ENCODE results near the gene GMDS. TPM values are rescaled to one million over a fixed set of nuclear protein-coding genes. Genes with fewer than 3 reads are reported as not detected.

GMDS gene
- total and polyA plus RNA-seq, 2 donors (not counting 1 experiment from before 2014, with no cell fraction given) = 12.7 to 34.5 TPM

DNA sequence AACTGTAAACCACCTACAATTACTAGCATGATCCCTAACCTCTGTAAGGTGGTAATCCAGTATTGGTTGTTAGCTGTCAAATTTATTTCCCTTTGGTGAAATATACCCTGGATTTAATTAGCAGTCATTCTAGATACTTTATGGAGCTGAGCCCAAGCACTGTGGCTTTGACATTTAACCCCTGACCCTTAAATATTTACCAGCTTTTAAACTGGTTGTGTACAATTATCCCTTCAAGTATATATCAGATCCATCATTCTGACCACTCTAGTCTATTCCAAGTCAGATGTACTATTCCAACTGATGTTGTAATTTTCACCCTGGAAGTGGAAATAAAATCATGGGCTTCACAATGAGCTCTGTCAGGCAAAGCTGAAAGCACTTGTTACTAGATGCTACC lies 406.0 kb downstream of the GMDS start:
- no peaks in the 10 kb centered on the region for H4K20me1 ChIP-seq (ENCODE audit: control insufficient read depth, extremely low read depth, insufficient read depth, low read length)
- H3K4me1 ChIP-seq (ENCODE audit: control insufficient read depth, extremely low read depth, insufficient read depth, low read length) = no peaks in the 10 kb centered on the region
- DNase-seq (ENCODE audit: low read depth in 2 of 2) = no peak
- H3K27ac ChIP-seq (ENCODE audit: insufficient read depth, low read length) = no peak overlapping the region
- H2AFZ ChIP-seq (ENCODE audit: low read length) = no peak overlapping the region
- H3K4me2 ChIP-seq (ENCODE audit: extremely low read depth, insufficient read depth, low read length) = no peak overlapping the region
- no peaks in the 10 kb centered on the region for H3K36me3 ChIP-seq (ENCODE audit: control insufficient read depth, insufficient read depth, low read length)
- H3K27me3 ChIP-seq (ENCODE audit: control insufficient read depth, insufficient read depth, low read length) = no peaks in the 10 kb centered on the region
- H3K79me2 ChIP-seq (ENCODE audit: control insufficient read depth, insufficient read depth, low read length) = no peaks in the 10 kb centered on the region
- H3K9ac ChIP-seq (ENCODE audit: insufficient read depth, low read length) = no peak overlapping the region
- no peak overlapping the region for H3K4me3 ChIP-seq (replicated peaks in 1 of 4; ENCODE audit: control extremely low read depth in 1 of 4, insufficient read depth in 1 of 4, low read depth in 3 of 4, low read length in 4 of 4)
- TF ChIP-seq, protein P1, sequence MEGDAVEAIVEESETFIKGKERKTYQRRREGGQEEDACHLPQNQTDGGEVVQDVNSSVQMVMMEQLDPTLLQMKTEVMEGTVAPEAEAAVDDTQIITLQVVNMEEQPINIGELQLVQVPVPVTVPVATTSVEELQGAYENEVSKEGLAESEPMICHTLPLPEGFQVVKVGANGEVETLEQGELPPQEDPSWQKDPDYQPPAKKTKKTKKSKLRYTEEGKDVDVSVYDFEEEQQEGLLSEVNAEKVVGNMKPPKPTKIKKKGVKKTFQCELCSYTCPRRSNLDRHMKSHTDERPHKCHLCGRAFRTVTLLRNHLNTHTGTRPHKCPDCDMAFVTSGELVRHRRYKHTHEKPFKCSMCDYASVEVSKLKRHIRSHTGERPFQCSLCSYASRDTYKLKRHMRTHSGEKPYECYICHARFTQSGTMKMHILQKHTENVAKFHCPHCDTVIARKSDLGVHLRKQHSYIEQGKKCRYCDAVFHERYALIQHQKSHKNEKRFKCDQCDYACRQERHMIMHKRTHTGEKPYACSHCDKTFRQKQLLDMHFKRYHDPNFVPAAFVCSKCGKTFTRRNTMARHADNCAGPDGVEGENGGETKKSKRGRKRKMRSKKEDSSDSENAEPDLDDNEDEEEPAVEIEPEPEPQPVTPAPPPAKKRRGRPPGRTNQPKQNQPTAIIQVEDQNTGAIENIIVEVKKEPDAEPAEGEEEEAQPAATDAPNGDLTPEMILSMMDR (conservative IDR thresholded peaks at IDR 0.05 in 1 of 2, IDR thresholded peaks at IDR 0.05 in 1 of 2; ENCODE audit: low read depth in 1 of 2, low read length in 2 of 2) = no peak
- TF ChIP-seq EZH2 (IDR thresholded peaks at IDR 0.05; ENCODE audit: low read length, missing control alignments) = no peak
- no peaks in the 10 kb centered on the region for H3K9me3 ChIP-seq (ENCODE audit: control insufficient read depth, insufficient read depth, low read depth, low read length)

DNA sequence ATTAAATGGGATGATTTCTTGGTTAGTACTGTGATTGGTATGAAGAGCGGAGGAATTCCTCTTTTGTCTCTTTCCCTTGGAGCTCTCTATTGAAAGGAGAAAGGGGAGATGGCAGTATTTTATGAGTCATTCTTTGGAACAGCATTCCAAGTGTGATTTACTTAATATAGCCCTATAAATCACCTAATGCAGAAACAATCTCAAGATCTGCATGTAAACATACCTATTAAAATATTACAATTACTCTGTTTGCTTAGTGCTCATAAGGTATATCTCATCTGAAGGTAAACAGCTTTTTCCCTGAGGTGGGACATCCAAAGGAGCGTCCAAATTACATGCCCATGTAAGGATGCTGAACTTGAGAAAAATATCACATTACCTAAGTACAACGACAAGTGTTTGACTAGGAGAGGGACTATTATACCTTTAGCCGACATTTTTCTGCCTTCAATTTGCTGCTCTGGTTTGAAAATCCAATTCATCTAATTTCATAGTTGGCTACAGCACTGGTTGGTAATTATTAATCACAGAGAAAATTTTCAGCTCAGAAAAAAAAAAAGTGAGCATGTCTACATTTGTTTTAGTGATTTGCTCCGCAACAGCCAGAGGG lies 406.7 kb downstream of the GMDS start:
- H3K27ac ChIP-seq (ENCODE audit: insufficient read depth, low read length) = no peak overlapping the region
- H3K79me2 ChIP-seq (ENCODE audit: control insufficient read depth, insufficient read depth, low read length) = no peaks in the 10 kb centered on the region
- H3K4me1 ChIP-seq (ENCODE audit: control insufficient read depth, extremely low read depth, insufficient read depth, low read length) = no peaks in the 10 kb centered on the region
- TF ChIP-seq, protein P1 (conservative IDR thresholded peaks at IDR 0.05 in 1 of 2, IDR thresholded peaks at IDR 0.05 in 1 of 2; ENCODE audit: low read depth in 1 of 2, low read length in 2 of 2) = no peak
- no peak for TF ChIP-seq EZH2 (IDR thresholded peaks at IDR 0.05; ENCODE audit: low read length, missing control alignments)
- H3K27me3 ChIP-seq (ENCODE audit: control insufficient read depth, insufficient read depth, low read length) = no peaks in the 10 kb centered on the region
- no peaks in the 10 kb centered on the region for H3K36me3 ChIP-seq (ENCODE audit: control insufficient read depth, insufficient read depth, low read length)
- no peaks in the 10 kb centered on the region for H4K20me1 ChIP-seq (ENCODE audit: control insufficient read depth, extremely low read depth, insufficient read depth, low read length)
- DNase-seq (ENCODE audit: low read depth in 2 of 2) = peak in 1 of 2 donors; percentile 79
- no peaks in the 10 kb centered on the region for H3K9me3 ChIP-seq (ENCODE audit: control insufficient read depth, insufficient read depth, low read depth, low read length)
- H3K4me2 ChIP-seq (ENCODE audit: extremely low read depth, insufficient read depth, low read length) = no peak overlapping the region
- no peak overlapping the region for H2AFZ ChIP-seq (ENCODE audit: low read length)
- no peak overlapping the region for H3K9ac ChIP-seq (ENCODE audit: insufficient read depth, low read length)
- H3K4me3 ChIP-seq (replicated peaks in 1 of 4; ENCODE audit: control extremely low read depth in 1 of 4, insufficient read depth in 1 of 4, low read depth in 3 of 4, low read length in 4 of 4) = no peak overlapping the region

DNA sequence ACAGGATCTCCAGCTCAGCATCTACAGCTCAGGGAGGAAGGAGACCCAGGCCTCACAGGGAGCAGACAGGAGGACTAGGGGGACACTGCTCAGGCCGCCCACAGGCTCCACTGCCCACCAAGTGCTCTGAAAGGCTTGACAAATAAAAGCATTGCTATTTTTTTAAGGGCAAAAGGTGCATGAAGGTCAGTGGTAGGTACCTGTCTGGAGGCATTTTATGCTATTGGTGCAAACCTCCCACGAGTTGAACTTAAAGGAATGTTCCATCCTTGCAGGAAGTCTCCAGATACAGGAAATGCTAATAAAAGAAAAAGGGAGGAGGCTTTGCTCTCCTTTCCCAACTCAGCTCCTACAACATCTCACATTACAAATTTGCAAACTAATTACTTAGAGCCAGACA lies 407.6 kb downstream of the GMDS start:
- TF ChIP-seq, protein P1 (conservative IDR thresholded peaks at IDR 0.05 in 1 of 2, IDR thresholded peaks at IDR 0.05 in 1 of 2; ENCODE audit: low read depth in 1 of 2, low read length in 2 of 2) = no peak
- no peak for TF ChIP-seq EZH2 (IDR thresholded peaks at IDR 0.05; ENCODE audit: low read length, missing control alignments)
- no peaks in the 10 kb centered on the region for H3K9me3 ChIP-seq (ENCODE audit: control insufficient read depth, insufficient read depth, low read depth, low read length)
- no peak overlapping the region for H3K4me2 ChIP-seq (ENCODE audit: extremely low read depth, insufficient read depth, low read length)
- no peaks in the 10 kb centered on the region for H3K27me3 ChIP-seq (ENCODE audit: control insufficient read depth, insufficient read depth, low read length)
- no peak overlapping the region for H3K27ac ChIP-seq (ENCODE audit: insufficient read depth, low read length)
- DNase-seq (ENCODE audit: low read depth in 2 of 2) = no peak
- no peaks in the 10 kb centered on the region for H3K79me2 ChIP-seq (ENCODE audit: control insufficient read depth, insufficient read depth, low read length)
- no peaks in the 10 kb centered on the region for H3K4me1 ChIP-seq (ENCODE audit: control insufficient read depth, extremely low read depth, insufficient read depth, low read length)
- no peaks in the 10 kb centered on the region for H3K36me3 ChIP-seq (ENCODE audit: control insufficient read depth, insufficient read depth, low read length)
- no peak overlapping the region for H3K4me3 ChIP-seq (replicated peaks in 1 of 4; ENCODE audit: control extremely low read depth in 1 of 4, insufficient read depth in 1 of 4, low read depth in 3 of 4, low read length in 4 of 4)
- H2AFZ ChIP-seq (ENCODE audit: low read length) = no peak overlapping the region
- no peak overlapping the region for H3K9ac ChIP-seq (ENCODE audit: insufficient read depth, low read length)
- H4K20me1 ChIP-seq (ENCODE audit: control insufficient read depth, extremely low read depth, insufficient read depth, low read length) = no peaks in the 10 kb centered on the region

All from fibroblast of lung (primary cell).